HepG2 (cell line): Measurements from ENCODE around the gene OGFR.

Experiments
- CEBPB ChIP-seq: IDR thresholded peaks from 2 replicates; pipeline ENCODE4 v1.6.1; 2011; ENCODE audit warnings: low read depth, low read length, improper control_type of control experiment, borderline replicate concordance
- EZH2 ChIP-seq: conservative IDR thresholded peaks from 2 replicates; pipeline ENCODE4 v1.6.1; 2012; ENCODE audit warnings: mild to moderate bottlenecking, low read depth, low read length, moderate library complexity
- GTF2F1 ChIP-seq: fragments of 150-350 bp; IDR thresholded peaks from 2 replicates; pipeline ENCODE4 v1.6.1; 2014; ENCODE audit warnings: low read length
- MTA3 ChIP-seq: sonication (generic); formaldehyde crosslinking; IDR thresholded peaks from 2 replicates; pipeline ENCODE4 v1.4.0; 2020; ENCODE audit warnings: missing genetic modification reagents
- PAF1 ChIP-seq: IDR thresholded peaks from 2 replicates; pipeline ENCODE4 v1.6.1; 2016; ENCODE audit warnings: missing genetic modification reagents, missing compliant biosample characterization
- RBM22 ChIP-seq: fragments of 200-400 bp; formaldehyde crosslinking; optimal IDR thresholded peaks from 2 replicates; pipeline ENCODE3; 2017; ENCODE audit warnings: mild to moderate bottlenecking, low read length, moderate library complexity
- SMC3 ChIP-seq: IDR thresholded peaks from 2 replicates; pipeline ENCODE4 v1.6.1; 2011; ENCODE audit warnings: low read length, improper control_type of control experiment
- YY1 ChIP-seq: IDR thresholded peaks from 2 replicates; pipeline ENCODE4 v1.6.1; 2011; ENCODE audit warnings: low read length, low read depth, moderate library complexity, mild to moderate bottlenecking; ENCODE audit not compliant: insufficient read depth, insufficient replicate concordance
- ZNF235 ChIP-seq: sonication (generic); formaldehyde crosslinking; IDR thresholded peaks from 2 replicates; pipeline ENCODE4 v1.8.1; 2023; ENCODE audit warnings: mild to moderate bottlenecking, missing genetic modification reagents, borderline replicate concordance
- ZNF451 ChIP-seq: sonication (generic); formaldehyde crosslinking; IDR thresholded peaks from 2 replicates; pipeline ENCODE4 v1.5.0; 2020; ENCODE audit warnings: mild to moderate bottlenecking, missing genetic modification reagents
- TF ChIP-seq, protein P1 (sequence below): sonication (generic); formaldehyde crosslinking; IDR thresholded peaks from 2 replicates; pipeline ENCODE4 v1.8.1; 2022; ENCODE audit warnings: mild to moderate bottlenecking, missing genetic modification reagents
- TF ChIP-seq, protein P2 (sequence below): sonication (generic); formaldehyde crosslinking; IDR thresholded peaks from 2 replicates; pipeline ENCODE4 v1.5.0; 2020; ENCODE audit warnings: mild to moderate bottlenecking, missing genetic modification reagents, moderate library complexity
- TF ChIP-seq, protein P3 (sequence below): IDR thresholded peaks from 2 replicates; pipeline ENCODE4 v1.6.1; 2016; ENCODE audit warnings: low read depth, missing genetic modification reagents, missing compliant biosample characterization

DNA sequence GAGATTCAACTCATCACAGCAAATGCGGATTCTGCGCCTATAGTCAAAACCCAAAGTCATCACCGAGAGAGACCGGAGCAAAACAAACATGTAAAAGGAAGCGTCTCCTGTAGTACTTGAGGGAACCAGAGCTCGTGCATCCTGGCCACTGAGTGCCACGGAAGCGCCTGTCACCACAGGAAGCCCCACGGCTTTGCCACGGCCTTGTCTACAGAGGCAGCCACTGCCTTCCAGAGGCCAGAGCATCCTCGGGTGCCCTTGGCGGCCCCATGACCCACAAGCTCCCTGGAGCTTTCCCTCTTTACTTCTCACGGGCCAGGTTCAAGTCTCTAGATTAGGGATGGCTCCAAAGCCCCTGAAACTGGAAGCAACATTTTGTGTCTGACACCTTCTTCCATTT is 49.5 kb downstream of the OGFR start:
- no peak for TF ChIP-seq SMC3
- TF ChIP-seq, protein P1, sequence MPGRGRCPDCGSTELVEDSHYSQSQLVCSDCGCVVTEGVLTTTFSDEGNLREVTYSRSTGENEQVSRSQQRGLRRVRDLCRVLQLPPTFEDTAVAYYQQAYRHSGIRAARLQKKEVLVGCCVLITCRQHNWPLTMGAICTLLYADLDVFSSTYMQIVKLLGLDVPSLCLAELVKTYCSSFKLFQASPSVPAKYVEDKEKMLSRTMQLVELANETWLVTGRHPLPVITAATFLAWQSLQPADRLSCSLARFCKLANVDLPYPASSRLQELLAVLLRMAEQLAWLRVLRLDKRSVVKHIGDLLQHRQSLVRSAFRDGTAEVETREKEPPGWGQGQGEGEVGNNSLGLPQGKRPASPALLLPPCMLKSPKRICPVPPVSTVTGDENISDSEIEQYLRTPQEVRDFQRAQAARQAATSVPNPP (CRISPR knock-in tag): no peak
- TF ChIP-seq, protein P2, sequence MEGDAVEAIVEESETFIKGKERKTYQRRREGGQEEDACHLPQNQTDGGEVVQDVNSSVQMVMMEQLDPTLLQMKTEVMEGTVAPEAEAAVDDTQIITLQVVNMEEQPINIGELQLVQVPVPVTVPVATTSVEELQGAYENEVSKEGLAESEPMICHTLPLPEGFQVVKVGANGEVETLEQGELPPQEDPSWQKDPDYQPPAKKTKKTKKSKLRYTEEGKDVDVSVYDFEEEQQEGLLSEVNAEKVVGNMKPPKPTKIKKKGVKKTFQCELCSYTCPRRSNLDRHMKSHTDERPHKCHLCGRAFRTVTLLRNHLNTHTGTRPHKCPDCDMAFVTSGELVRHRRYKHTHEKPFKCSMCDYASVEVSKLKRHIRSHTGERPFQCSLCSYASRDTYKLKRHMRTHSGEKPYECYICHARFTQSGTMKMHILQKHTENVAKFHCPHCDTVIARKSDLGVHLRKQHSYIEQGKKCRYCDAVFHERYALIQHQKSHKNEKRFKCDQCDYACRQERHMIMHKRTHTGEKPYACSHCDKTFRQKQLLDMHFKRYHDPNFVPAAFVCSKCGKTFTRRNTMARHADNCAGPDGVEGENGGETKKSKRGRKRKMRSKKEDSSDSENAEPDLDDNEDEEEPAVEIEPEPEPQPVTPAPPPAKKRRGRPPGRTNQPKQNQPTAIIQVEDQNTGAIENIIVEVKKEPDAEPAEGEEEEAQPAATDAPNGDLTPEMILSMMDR: no peak
- no peak for TF ChIP-seq ZNF235 (CRISPR knock-in tag)
- TF ChIP-seq RBM22: no peak
- no peak for TF ChIP-seq YY1
- no peak for TF ChIP-seq PAF1 (CRISPR knock-in tag)
- TF ChIP-seq, protein P3, sequence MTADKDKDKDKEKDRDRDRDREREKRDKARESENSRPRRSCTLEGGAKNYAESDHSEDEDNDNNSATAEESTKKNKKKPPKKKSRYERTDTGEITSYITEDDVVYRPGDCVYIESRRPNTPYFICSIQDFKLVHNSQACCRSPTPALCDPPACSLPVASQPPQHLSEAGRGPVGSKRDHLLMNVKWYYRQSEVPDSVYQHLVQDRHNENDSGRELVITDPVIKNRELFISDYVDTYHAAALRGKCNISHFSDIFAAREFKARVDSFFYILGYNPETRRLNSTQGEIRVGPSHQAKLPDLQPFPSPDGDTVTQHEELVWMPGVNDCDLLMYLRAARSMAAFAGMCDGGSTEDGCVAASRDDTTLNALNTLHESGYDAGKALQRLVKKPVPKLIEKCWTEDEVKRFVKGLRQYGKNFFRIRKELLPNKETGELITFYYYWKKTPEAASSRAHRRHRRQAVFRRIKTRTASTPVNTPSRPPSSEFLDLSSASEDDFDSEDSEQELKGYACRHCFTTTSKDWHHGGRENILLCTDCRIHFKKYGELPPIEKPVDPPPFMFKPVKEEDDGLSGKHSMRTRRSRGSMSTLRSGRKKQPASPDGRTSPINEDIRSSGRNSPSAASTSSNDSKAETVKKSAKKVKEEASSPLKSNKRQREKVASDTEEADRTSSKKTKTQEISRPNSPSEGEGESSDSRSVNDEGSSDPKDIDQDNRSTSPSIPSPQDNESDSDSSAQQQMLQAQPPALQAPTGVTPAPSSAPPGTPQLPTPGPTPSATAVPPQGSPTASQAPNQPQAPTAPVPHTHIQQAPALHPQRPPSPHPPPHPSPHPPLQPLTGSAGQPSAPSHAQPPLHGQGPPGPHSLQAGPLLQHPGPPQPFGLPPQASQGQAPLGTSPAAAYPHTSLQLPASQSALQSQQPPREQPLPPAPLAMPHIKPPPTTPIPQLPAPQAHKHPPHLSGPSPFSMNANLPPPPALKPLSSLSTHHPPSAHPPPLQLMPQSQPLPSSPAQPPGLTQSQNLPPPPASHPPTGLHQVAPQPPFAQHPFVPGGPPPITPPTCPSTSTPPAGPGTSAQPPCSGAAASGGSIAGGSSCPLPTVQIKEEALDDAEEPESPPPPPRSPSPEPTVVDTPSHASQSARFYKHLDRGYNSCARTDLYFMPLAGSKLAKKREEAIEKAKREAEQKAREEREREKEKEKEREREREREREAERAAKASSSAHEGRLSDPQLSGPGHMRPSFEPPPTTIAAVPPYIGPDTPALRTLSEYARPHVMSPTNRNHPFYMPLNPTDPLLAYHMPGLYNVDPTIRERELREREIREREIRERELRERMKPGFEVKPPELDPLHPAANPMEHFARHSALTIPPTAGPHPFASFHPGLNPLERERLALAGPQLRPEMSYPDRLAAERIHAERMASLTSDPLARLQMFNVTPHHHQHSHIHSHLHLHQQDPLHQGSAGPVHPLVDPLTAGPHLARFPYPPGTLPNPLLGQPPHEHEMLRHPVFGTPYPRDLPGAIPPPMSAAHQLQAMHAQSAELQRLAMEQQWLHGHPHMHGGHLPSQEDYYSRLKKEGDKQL (CRISPR knock-in tag): no peak
- TF ChIP-seq MTA3: no peak
- no peak for TF ChIP-seq ZNF451 (CRISPR knock-in tag)
- no peak for TF ChIP-seq GTF2F1
- TF ChIP-seq CEBPB: no peak
- no peak for TF ChIP-seq EZH2
